Panc1 (cell line): ENCODE measurements around the gene TPRG1L.

ENCODE experiments used
- CTCF ChIP-seq: fragments of 450-650 bp; IDR thresholded peaks from 2 replicates; pipeline ENCODE4 v1.5.1; 2017; ENCODE audit warnings: mild to moderate bottlenecking
- POLR2AphosphoS5 ChIP-seq: IDR thresholded peaks from 2 replicates; pipeline ENCODE4 v1.6.1; 2012; ENCODE audit warnings: mild to moderate bottlenecking, low read depth, low read length, moderate library complexity
- REST ChIP-seq, 2 experiments: IDR thresholded peaks; 2 replicates each; pipeline ENCODE4 v1.6.1; 2011 to 2012; ENCODE audit warnings: low read depth in 2 of 2, control low read depth in 1 of 2, low read length in 1 of 2, mild to moderate bottlenecking in 1 of 2, moderate library complexity in 1 of 2; ENCODE audit not compliant: insufficient read depth in 1 of 2
- SIN3A ChIP-seq: IDR thresholded peaks from 2 replicates; pipeline ENCODE4 v1.6.1; 2012; ENCODE audit warnings: low read depth, mild to moderate bottlenecking, low read length, moderate library complexity, borderline replicate concordance; ENCODE audit not compliant: insufficient read depth
- TCF7L2 ChIP-seq: IDR thresholded peaks from 2 replicates; pipeline ENCODE4 v1.6.1; 2011; ENCODE audit warnings: mild to moderate bottlenecking, low read depth, low read length, inconsistent platforms

GRCh38 chr1:3598051-3598491 lies 26.7 kb upstream of the TPRG1L start:
- TF ChIP-seq POLR2AphosphoS5 (no peak), CTCF (no peak), REST (IDR thresholded peaks at IDR 0.05; ENCODE audit: insufficient read depth in 1 of 2, low read depth in 2 of 2, low read length in 1 of 2) (no peak), SIN3A (no peak), TCF7L2 (no peak)
